ENCODE results near the gene PSMA7. TPM values are rescaled to one million over a fixed set of nuclear protein-coding genes. Genes with fewer than 3 reads are reported as not detected.

PSMA7 gene
- 332 and 337 TPM in 2 replicates for total RNA-seq (2021)
- long read RNA-seq, transcript PSMA7-203 (7 exons, 996 nt) = major isoform, 429 of 517 reads
- long read RNA-seq, transcript PSMA7-206 (4 exons, 548 nt) = minor isoform, 25 of 517 reads
- long read RNA-seq, transcript PSMA7-201 (3 exons, 925 nt) = minor isoform, 14 of 517 reads
- long read RNA-seq, partial matches to known transcripts = 18 of 517 reads
- long read RNA-seq, other reads (novel, unspliced or antisense) = 28 of 517 reads

GRCh38 chr20:62143081-62143956, at the start of gene PSMA7, which contains the start of gene SS18L1:
PSMA7 (minus strand) TSS chr20:62143394; CDS start chr20:62143303, 91 bp downstream.
SS18L1 (plus strand) TSS chr20:62143769; CDS start chr20:62143821, 52 bp downstream.
- Histone ChIP-seq H4K20me1 (ENCODE audit: control insufficient read depth, insufficient read depth, insufficient read length) (no peaks in the 10 kb centered on the region), H3K14ac (ENCODE audit: insufficient read depth, low read length) (peak within 1 kb of the TSS; percentile 70), H3K79me2 (ENCODE audit: insufficient read depth, low read length) (peaks cover 48% of the 10 kb centered on the region), H3K4me2 (ENCODE audit: insufficient read depth, insufficient read length, low read length) (peak within 1 kb of the TSS; percentile 68), H3T11ph (ENCODE audit: low read length) (no peak within 1 kb of the TSS), H2BK5ac (ENCODE audit: insufficient read length, low read length) (no peak within 1 kb of the TSS), H3K9ac (ENCODE audit: extremely low read depth, insufficient read length, low read length) (peak within 1 kb of the TSS; percentile 81), H3K9me3 (ENCODE audit: control insufficient read depth, low read depth, low read length) (no peaks in the 10 kb centered on the region), H2AFZ (ENCODE audit: low read length) (no peak within 1 kb of the TSS), H2BK20ac (ENCODE audit: low read depth, low read length, poor library complexity, severe bottlenecking) (no peak within 1 kb of the TSS), H2BK120ac (ENCODE audit: low read depth, low read length, poor library complexity, severe bottlenecking) (no peak within 1 kb of the TSS), H3K4ac (ENCODE audit: low read depth, low read length) (no peak within 1 kb of the TSS), H3K27me3 (ENCODE audit: insufficient read depth, low read length) (no peaks in the 10 kb centered on the region), H4K5ac (ENCODE audit: insufficient read length, low read depth, low read length) (no peak within 1 kb of the TSS), H3K18ac (ENCODE audit: insufficient read length, low read depth, low read length) (peak within 1 kb of the TSS; percentile 67), H4K8ac (replicated peaks; ENCODE audit: insufficient read length, low read depth, low read length) (no peak within 1 kb of the TSS), H2AK5ac (ENCODE audit: insufficient read length, low read length) (no peak within 1 kb of the TSS), H2BK12ac (ENCODE audit: insufficient read length, low read depth, low read length) (no peak within 1 kb of the TSS), H3K4me1 (ENCODE audit: insufficient read depth, low read length) (no peaks in the 10 kb centered on the region), H3K23me2 (ENCODE audit: insufficient read length, low read depth, low read length, poor library complexity, severe bottlenecking) (peaks cover 7% of the 10 kb centered on the region), H3K56ac (ENCODE audit: insufficient read length, low read depth, low read length) (no peak within 1 kb of the TSS), H3K27ac (ENCODE audit: insufficient read length, low read depth, low read length) (no peak within 1 kb of the TSS), H3K79me1 (ENCODE audit: insufficient read depth, low read depth, low read length, poor library complexity, severe bottlenecking) (peaks cover 11% of the 10 kb centered on the region), H3K23ac (ENCODE audit: insufficient read length, low read depth, low read length) (no peak within 1 kb of the TSS), H2BK15ac (ENCODE audit: low read depth, low read length) (no peak within 1 kb of the TSS; the same call in 1 of the 2 replicates), H4K91ac (ENCODE audit: insufficient read length, low read depth, low read length) (no peak within 1 kb of the TSS)
- Mint-ChIP-seq H3K27me3 (ENCODE audit: low read depth) (no peaks in the 10 kb centered on the region), H3K4me1 (peaks cover 31 to 34% of the 10 kb centered on the region in 2 experiments), H3K36me3 (ENCODE audit: insufficient read depth in 1 of 3, low read depth in 3 of 3) (peaks cover 36 to 46% (median 36%) of the 10 kb centered on the region in 3 experiments), H3K27ac (peak within 1 kb of the TSS in 2 of 3 experiments; percentile 94 to 96; a peak in 5 of 7 replicates), H3K4me3 (peak within 1 kb of the TSS; percentile 84 to 92), H3K9me3 (no peaks in the 10 kb centered on the region; a peak in 1 of 5 replicates)
- peak; percentile 72 for DNase-seq
- WGBS (ENCODE audit: extremely low coverage, insufficient read length, low lambda C conversion rate) = no CpG with 5 or more reads among the region's 148 CpGs
- TF ChIP-seq CTCF (conservative IDR thresholded peaks at IDR 0.05) = no peak; the same call in 2 of the 3 replicates
